Body of pancreas (tissue), 4 donors: ENCODE data around the gene LPP. TPM values are rescaled to one million over a fixed set of nuclear protein-coding genes. Genes with fewer than 3 reads are reported as not detected.

Experiments
- ATAC-seq: fragments of 150-250 bp; one replicate; pipeline ENCODE4 v1.9.1; 2016
- DNase-seq, 4 donors: peaks; one replicate each; pipeline ENCODE4 v3.0.0-alpha.2; 2019
- H3K27ac ChIP-seq, 4 donors: fragments of 200-600 bp; sonication (generic); 1 replicate in 3 of 4; 2 replicates in 1 of 4; pipeline versions ENCODE4 v1.5.1 to v1.6.1; 2016 to 2019; ENCODE audit warnings: mild to moderate bottlenecking in 1 of 4, mixed read lengths in 1 of 4, moderate library complexity in 1 of 4
- H3K27me3 ChIP-seq, 2 donors: fragments of 200-600 bp; sonication (generic); one replicate each; pipeline ENCODE4 v1.6.0; 2016; ENCODE audit warnings: mild to moderate bottlenecking in 1 of 2
- H3K36me3 ChIP-seq, 2 donors: fragments of 200-600 bp; sonication (generic); replicated peaks in 1 of 2; 2 replicates each; pipeline ENCODE4 v1.5.1; 2016; ENCODE audit warnings: low read depth in 2 of 2; ENCODE audit not compliant: insufficient read depth in 1 of 2
- H3K4me1 ChIP-seq: fragments of 200-600 bp; sonication (generic); one replicate; pipeline ENCODE4 v1.6.0; 2016
- H3K4me3 ChIP-seq, 2 donors: fragments of 200-600 bp; sonication (generic); 1 replicate in 1 of 2; 2 replicates in 1 of 2; pipeline ENCODE4 v1.5.1; 2016 to 2019
- H3K9me3 ChIP-seq, 3 donors: fragments of 200-600 bp; sonication (generic); 1 replicate in 2 of 3; 2 replicates in 1 of 3; pipeline ENCODE4 v1.5.1; 2016
- CTCF ChIP-seq, 7 experiments: fragments of 450-650 bp in 4 of 7; fragments of 200-600 bp in 3 of 7; sonication (generic) in 3 of 7; IDR thresholded peaks; one replicate each; pipeline ENCODE4 v1.5.1; 2016 to 2019; ENCODE audit warnings: antibody characterized with exemption in 7 of 7
- POLR2A ChIP-seq, 3 donors: fragments of 450-650 bp; IDR thresholded peaks; one replicate each; pipeline ENCODE4 v1.6.1; 2016; ENCODE audit warnings: antibody characterized with exemption in 3 of 3, mild to moderate bottlenecking in 2 of 3
- WGBS, 2 donors: methylation state at CpG; one replicate each; pipeline ENCODE4 v1.1.5; 2017; 5-methylcytosine and 5-hydroxymethylcytosine counted together
- intact Hi-C: fragments of 100-400 bp; cut with DNase I; formaldehyde crosslinking; loops from one replicate; pipeline ENCODE4 v1.15.1; 2023
- total RNA-seq, 2 donors: library from RNA; depleted of rRNA; stranded (reverse); fragments of >200 nt; gene quantifications; one replicate each; pipeline ENCODE4 v1.1.0, GENCODE V29; 2016

LPP gene
- total RNA-seq, 2 donors from 2014 or later = 60.6 to 65.1 TPM

GRCh38 chr3:188304501-188304900 lies 150.5 kb downstream of the LPP start:
- no peak overlapping the region for H3K4me3 ChIP-seq
- peaks cover 48% of the 10 kb centered on the region for H3K4me1 ChIP-seq
- H3K27me3 ChIP-seq = no peaks in the 10 kb centered on the region
- TF ChIP-seq CTCF (IDR thresholded peaks at IDR 0.05) (no peak), POLR2A (IDR thresholded peaks at IDR 0.05) (no peak)
- no peak overlapping the region for H3K27ac ChIP-seq
- DNase-seq (no peak), ATAC-seq (no peak)
- H3K9me3 ChIP-seq = no peaks in the 10 kb centered on the region
- 29 to 32% methylated on average over 1 of the region's 1 CpG for WGBS, 2 donors
- no peaks in the 10 kb centered on the region for H3K36me3 ChIP-seq
- intact Hi-C loops = no loop called here

- DNase-seq = no peak
- Histone ChIP-seq H3K4me3 (no peak overlapping the region), H3K9me3 (no peaks in the 10 kb centered on the region), H3K4me1 (peaks cover 48% of the 10 kb centered on the region), H3K27me3 (no peaks in the 10 kb centered on the region), H3K36me3 (no peaks in the 10 kb centered on the region), H3K27ac (peak overlapping the region in 2 of 4 donors; percentile 5 to 30)
- WGBS, 2 donors = 55 to 58% methylated on average over 2 of the region's 2 CpGs
- no peak for TF ChIP-seq CTCF (IDR thresholded peaks at IDR 0.05)
- no peak for TF ChIP-seq POLR2A (IDR thresholded peaks at IDR 0.05)
- intact Hi-C loops = no loop called here
- peak; percentile 80 for ATAC-seq
Observed at GRCh38 chr3:188305220-188305619, 151.3 kb downstream of the LPP start.

GRCh38 chr3:188306435-188307005 lies 152.6 kb downstream of the LPP start:
- ATAC-seq (no peak), DNase-seq (no peak)
- H3K27me3 ChIP-seq = no peaks in the 10 kb centered on the region
- TF ChIP-seq CTCF (IDR thresholded peaks at IDR 0.05) (no peak), POLR2A (IDR thresholded peaks at IDR 0.05) (no peak)
- peaks cover 41% of the 10 kb centered on the region for H3K4me1 ChIP-seq
- H3K4me3 ChIP-seq = no peak overlapping the region
- no peaks in the 10 kb centered on the region for H3K36me3 ChIP-seq
- intact Hi-C loops = no loop called here
- WGBS, 2 donors = 66 to 74% methylated on average over 8 of the region's 8 CpGs
- no peak overlapping the region for H3K27ac ChIP-seq
- no peaks in the 10 kb centered on the region for H3K9me3 ChIP-seq

- no peak overlapping the region for H3K4me3 ChIP-seq
- H3K36me3 ChIP-seq = no peaks in the 10 kb centered on the region
- H3K4me1 ChIP-seq = peaks cover 11% of the 10 kb centered on the region
- no peaks in the 10 kb centered on the region for H3K9me3 ChIP-seq
- 78 to 87% methylated on average over 6 of the region's 6 CpGs for WGBS, 2 donors
- intact Hi-C loops = no loop called here
- TF ChIP-seq CTCF (IDR thresholded peaks at IDR 0.05) (no peak), POLR2A (IDR thresholded peaks at IDR 0.05) (no peak)
- DNase-seq (no peak), ATAC-seq (no peak)
- no peaks in the 10 kb centered on the region for H3K27me3 ChIP-seq
- no peak overlapping the region for H3K27ac ChIP-seq
Observed at GRCh38 chr3:188309437-188310269, 155.7 kb downstream of the LPP start.
